Activated CD4-positive, alpha-beta T cell treated with anti-CD3 and anti-CD28 coated beads for 36 hours (primary cell): Measurements from ENCODE around the gene PABPN1. TPM values are rescaled to one million over a fixed set of nuclear protein-coding genes. Genes with fewer than 3 reads are reported as not detected.
"Not testable (repeated sequence)": the region's sequence is repeated elsewhere in the genome, so short reads cannot be mapped to it uniquely, and the experiment has no call there.

Experiments used
- ATAC-seq: fragments of 200-7000 bp; cut with Tn5 transposase; one replicate; pipeline ENCODE4 v1.10.0; 2021; ENCODE audit warnings: mild to moderate bottlenecking, moderate library complexity
- CTCF ChIA-PET: fragments of 350-600 bp; sonication (Branson Sonifier 250); formaldehyde crosslinking; loops from one replicate; lab custom pipeline; 2021; ENCODE audit warnings: antibody characterized with exemption; lab: Charles Lee
- POLR2A ChIA-PET: fragments of 350-600 bp; sonication (Branson Sonifier 250); formaldehyde crosslinking; loops from one replicate; lab custom pipeline; 2021; ENCODE audit warnings: antibody characterized with exemption, inconsistent platforms; lab: Charles Lee
- DNase-seq: peaks from one replicate; pipeline ENCODE4 v3.0.0-alpha.2; 2020
- H3K27ac Mint-ChIP-seq: one replicate; pipeline ENCODE4 v1.8.0; 2021; ENCODE audit warnings: mixed read lengths
- H3K27me3 Mint-ChIP-seq: one replicate; pipeline ENCODE4 v1.8.0; 2021; ENCODE audit warnings: mixed read lengths
- H3K36me3 Mint-ChIP-seq: one replicate; pipeline ENCODE4 v1.8.0; 2021; ENCODE audit warnings: low read depth, mixed read lengths
- H3K4me1 Mint-ChIP-seq: one replicate; pipeline ENCODE4 v1.8.0; 2021; ENCODE audit warnings: mixed read lengths
- H3K4me3 Mint-ChIP-seq: one replicate; pipeline ENCODE4 v1.8.0; 2021; ENCODE audit warnings: mild to moderate bottlenecking, moderate library complexity, mixed read lengths
- H3K9me3 Mint-ChIP-seq: one replicate; pipeline ENCODE4 v1.8.0; 2021; ENCODE audit warnings: low read depth, mixed read lengths
- intact Hi-C, 2 experiments: fragments of 100-400 bp; cut with DNase I in 1 of 2; cut with micrococcal nuclease in 1 of 2; formaldehyde crosslinking; loops; one replicate each; pipeline versions ENCODE4 v1.14.2 to v1.15.1; 2022 to 2024; cut with DNase I, micrococcal nuclease
- total RNA-seq, 2 experiments: library from RNA; stranded (reverse); gene quantifications; one replicate each; pipeline ENCODE4 v1.2.3, GENCODE V29; 2021

Gene PABPN1, protein sequence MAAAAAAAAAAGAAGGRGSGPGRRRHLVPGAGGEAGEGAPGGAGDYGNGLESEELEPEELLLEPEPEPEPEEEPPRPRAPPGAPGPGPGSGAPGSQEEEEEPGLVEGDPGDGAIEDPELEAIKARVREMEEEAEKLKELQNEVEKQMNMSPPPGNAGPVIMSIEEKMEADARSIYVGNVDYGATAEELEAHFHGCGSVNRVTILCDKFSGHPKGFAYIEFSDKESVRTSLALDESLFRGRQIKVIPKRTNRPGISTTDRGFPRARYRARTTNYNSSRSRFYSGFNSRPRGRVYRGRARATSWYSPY
- total RNA-seq = 100 to 1,000 TPM; 237 to 338 TPM

DNA sequence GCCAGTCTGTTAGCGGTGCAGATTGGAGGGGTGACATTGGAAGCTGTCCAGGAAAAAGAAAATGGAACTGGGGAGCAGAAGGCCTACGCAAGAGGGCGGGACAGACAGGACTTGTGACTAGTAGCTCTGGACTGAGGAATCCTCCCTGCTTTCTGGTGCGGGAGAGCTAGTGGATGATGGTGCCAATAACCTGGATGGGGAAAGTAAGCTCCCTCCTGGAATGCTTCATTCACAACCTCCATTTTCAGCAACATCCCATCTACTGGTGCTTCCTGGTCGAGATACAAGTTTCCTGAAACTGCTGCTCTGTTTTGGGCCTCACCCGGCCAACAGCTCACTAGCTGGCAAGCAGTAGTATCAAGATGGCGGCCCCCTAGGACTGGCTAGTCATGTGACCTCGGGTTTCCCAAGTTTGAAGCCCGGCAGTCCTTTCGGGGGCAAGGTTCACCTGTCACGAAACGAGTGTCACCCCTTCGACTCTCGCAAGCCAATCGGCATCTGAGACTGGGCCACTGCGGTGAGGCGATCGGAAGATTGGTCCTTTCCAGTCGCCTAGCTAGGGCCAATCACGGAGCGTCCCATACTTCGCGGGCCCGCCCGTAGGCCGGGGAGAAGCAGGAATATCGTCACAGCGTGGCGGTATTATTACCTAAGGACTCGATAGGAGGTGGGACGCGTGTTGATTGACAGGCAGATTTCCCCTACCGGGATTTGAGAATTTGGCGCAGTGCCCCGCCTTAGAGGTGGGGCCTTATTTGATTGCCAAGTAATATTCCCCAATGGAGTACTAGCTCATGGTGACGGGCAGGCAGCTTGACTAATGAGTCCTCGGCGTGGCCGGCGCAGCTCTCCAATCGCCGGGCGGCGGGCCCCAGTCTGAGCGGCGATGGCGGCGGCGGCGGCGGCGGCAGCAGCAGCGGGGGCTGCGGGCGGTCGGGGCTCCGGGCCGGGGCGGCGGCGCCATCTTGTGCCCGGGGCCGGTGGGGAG, at the start of gene PABPN1:
PABPN1 (plus strand) TSS at position 874 of the 988 bp plus-strand sequence; CDS start at position 887, 13 bp downstream.
- no peaks in the 10 kb centered on the region for H3K27me3 Mint-ChIP-seq
- ATAC-seq (peak; percentile 91), DNase-seq (peak; percentile 98)
- intact Hi-C loops = loop anchor here (1.0 to 5.0 kb wide), 15 partner anchors 20 to 1937 kb away; partner anchors contain the start of genes NGDN (in 2 of the 2), THTPA (in 2 of the 2), ACIN1 (in 1 of the 2) and AP1G2 (in 1 of the 2)
- ChIA-PET POLR2A (interaction anchor here (0.5 to 4.7 kb wide), 11 partner anchors 18 to 826 kb away, joined by 3 to 93 read pairs (median 4); partner anchors contain the start of genes ACIN1, C14orf119, HOMEZ and NGDN), CTCF (interaction anchor here (0.5 to 11.6 kb wide), 20 partner anchors 12 to 825 kb away, joined by 3 to 173 read pairs (median 4); partner anchors contain the start of genes ACIN1, AP1G2, C14orf119 and HOMEZ)
- H3K9me3 Mint-ChIP-seq = no peaks in the 10 kb centered on the region
- peak within 1 kb of the TSS; percentile 93 for H3K4me3 Mint-ChIP-seq
- H3K36me3 Mint-ChIP-seq = peaks cover 32% of the 10 kb centered on the region
- peaks cover 25% of the 10 kb centered on the region for H3K4me1 Mint-ChIP-seq
- peak within 1 kb of the TSS; percentile 95 for H3K27ac Mint-ChIP-seq

DNA sequence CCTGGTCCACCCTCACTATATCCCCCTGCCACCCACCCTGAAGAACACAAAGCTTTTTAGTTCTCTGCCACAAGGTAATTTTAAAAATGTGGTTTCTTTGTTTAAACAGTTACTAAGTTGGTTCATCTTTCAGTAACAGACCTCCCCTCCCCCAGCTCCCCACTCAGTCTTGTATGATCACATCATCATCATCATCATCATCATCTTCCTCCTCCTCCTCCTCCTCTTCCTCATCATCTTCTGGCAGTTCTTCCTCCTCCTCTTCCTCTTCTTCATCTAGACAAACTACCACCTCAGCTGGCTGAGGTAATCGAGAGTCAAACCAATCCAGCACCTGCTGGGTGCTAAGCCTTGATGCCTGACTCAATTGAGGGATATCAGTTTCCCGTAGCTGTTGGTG, 45.8 kb upstream of the PABPN1 start:
- POLR2A ChIA-PET = no interaction called here
- ATAC-seq = no peak
- intact Hi-C loops = no loop called here
- CTCF ChIA-PET = interaction anchor here (0.6 to 1.7 kb wide), 4 partner anchors 12 to 183 kb away, joined by 3 to 5 read pairs (median 4); no protein-coding TSS in a partner anchor
- DNase-seq = no peak
- no peaks in the 10 kb centered on the region for H3K4me1 Mint-ChIP-seq
- H3K9me3 Mint-ChIP-seq = no peaks in the 10 kb centered on the region
- no peak overlapping the region for H3K27ac Mint-ChIP-seq
- no peak overlapping the region for H3K4me3 Mint-ChIP-seq
- H3K27me3 Mint-ChIP-seq = no peaks in the 10 kb centered on the region
- H3K36me3 Mint-ChIP-seq = peaks cover 10% of the 10 kb centered on the region

DNA sequence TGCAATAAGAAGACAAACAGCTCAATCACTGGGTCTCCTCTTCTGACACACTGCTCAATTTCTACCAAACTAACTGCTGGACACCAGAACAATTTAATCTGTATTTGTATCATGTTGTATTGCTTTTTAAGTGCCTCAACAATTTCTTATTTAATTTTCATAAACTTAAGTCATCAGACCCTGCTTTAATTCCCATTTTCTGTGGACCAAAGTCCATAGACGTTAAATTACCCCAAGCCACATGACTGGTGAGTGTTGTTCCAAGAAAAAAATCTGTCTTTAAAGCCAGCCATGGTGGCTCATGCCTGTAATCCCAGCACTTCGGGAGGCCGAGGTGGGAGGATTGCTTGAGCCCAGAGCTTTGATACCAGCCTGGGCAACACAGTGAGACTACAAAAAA, 44.1 kb upstream of the PABPN1 start:
- H3K36me3 Mint-ChIP-seq = peaks cover 10% of the 10 kb centered on the region
- no peaks in the 10 kb centered on the region for H3K27me3 Mint-ChIP-seq
- H3K4me1 Mint-ChIP-seq = no peaks in the 10 kb centered on the region
- ChIA-PET CTCF (interaction anchor here (0.7 to 1.8 kb wide), 7 partner anchors 9 to 303 kb away, joined by 3 to 5 read pairs (median 3); no protein-coding TSS in a partner anchor), POLR2A (no interaction called here)
- H3K4me3 Mint-ChIP-seq = no peak overlapping the region
- H3K9me3 Mint-ChIP-seq = no peaks in the 10 kb centered on the region
- DNase-seq (no peak), ATAC-seq (no peak)
- intact Hi-C loops = no loop called here
- no peak overlapping the region for H3K27ac Mint-ChIP-seq

DNA sequence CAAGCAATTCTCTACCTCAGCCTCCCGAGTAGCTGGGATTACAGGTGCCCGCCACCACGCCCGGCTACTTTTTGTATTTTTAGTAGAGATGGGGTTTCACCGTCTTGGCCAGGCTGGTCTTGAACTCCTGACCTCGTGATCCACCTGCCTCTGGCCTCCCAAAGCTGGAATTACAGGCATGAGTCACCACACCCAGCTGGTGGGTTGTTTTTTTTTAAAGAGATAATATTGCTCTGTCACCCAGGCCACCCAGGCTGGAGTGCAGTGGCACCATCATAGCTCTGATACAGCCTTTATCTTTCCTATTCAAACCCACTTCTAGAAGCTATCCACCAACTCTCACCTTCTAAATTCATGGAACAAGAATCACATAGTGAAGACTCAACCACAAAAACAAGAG, 43.3 kb upstream of the PABPN1 start:
- H3K36me3 Mint-ChIP-seq = peaks cover 12% of the 10 kb centered on the region
- H3K27me3 Mint-ChIP-seq, H3K9me3 Mint-ChIP-seq, H3K27ac Mint-ChIP-seq, ATAC-seq, H3K4me3 Mint-ChIP-seq, H3K4me1 Mint-ChIP-seq, intact Hi-C loops, DNase-seq: not testable (repeated sequence)
- POLR2A ChIA-PET = interaction anchor here (0.6 kb wide), 1 partner anchor 194 kb away, joined by 4 read pairs; no protein-coding TSS in a partner anchor
- CTCF ChIA-PET = interaction anchor here (0.6 to 1.8 kb wide), 5 partner anchors 10 to 209 kb away, joined by 3 to 5 read pairs (median 4); no protein-coding TSS in a partner anchor

DNA sequence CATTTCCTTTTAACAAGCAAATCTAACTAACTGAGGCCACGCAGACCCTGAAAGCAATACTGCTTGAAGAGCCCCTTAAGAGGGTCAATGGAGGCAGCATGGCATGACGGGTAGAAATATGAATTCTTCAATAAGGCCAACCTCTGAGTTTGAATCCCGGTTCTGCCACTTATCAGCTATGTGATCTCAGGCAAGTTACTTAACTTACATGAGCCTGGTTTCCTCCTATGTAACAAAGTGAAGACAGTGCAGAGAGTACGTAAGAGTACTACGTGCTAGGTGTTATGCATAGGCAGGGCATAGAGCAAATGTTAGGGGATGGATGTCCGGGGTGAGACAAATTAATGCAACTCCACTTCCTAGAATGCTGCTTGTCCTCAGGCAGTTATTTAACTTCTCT, 40.0 kb upstream of the PABPN1 start:
- Mint-ChIP-seq H3K27me3 (no peaks in the 10 kb centered on the region), H3K4me3 (no peak overlapping the region), H3K36me3 (peaks cover 12% of the 10 kb centered on the region), H3K9me3 (no peaks in the 10 kb centered on the region), H3K4me1 (peaks cover 15% of the 10 kb centered on the region), H3K27ac (no peak overlapping the region)
- POLR2A ChIA-PET = no interaction called here
- intact Hi-C loops = loop anchor here in 1 of 2 experiments (10.0 kb wide), 1 partner anchor 186 kb away; the partner anchor contains the start of genes ACIN1 and C14orf119
- CTCF ChIA-PET = interaction anchor here (1.2 kb wide), 1 partner anchor 11 kb away, joined by 3 read pairs; no protein-coding TSS in a partner anchor
- no peak for ATAC-seq
- no peak for DNase-seq

DNA sequence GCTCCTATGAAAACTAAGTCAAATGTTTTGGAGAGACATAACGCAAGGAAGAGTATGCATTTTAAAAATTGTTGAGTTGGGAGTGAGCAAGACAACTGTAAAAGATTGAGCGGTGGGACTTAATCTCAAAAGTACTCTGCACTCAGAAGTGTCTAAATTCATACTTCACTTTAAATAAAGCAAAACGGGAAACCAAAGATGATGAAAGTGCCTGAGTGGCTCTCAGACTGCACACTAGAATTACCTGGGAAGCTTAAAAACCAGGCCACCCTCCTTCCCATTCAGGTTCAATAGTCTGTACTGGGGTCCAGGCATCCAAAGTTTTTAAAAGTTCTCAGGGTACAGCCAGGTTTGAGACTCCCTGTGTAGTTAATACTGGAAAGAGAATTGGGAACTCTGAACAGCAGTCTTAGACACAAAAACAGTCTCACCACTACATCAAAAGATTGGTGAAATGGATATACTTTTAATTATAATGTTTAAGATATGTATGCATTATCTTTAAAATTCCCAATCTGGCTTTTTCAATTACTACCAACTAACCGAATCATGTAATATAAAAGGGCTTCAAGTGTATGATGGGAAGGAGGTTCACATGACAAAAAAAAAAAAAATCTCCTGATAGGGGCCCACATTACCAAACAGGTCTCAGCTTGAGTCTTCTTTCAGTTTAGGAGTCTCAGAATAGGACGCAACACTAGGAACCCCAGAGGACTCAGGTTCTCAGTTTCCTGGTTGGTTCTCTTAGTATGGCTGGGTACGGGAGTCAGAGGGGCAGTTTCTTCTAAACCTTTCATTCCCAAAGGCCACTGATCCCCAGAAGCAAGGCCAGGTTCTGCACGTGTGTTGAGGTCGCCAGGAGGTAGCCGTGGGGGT, 36.4 kb upstream of the PABPN1 start:
- Mint-ChIP-seq H3K27me3 (no peaks in the 10 kb centered on the region), H3K9me3 (no peaks in the 10 kb centered on the region), H3K36me3 (peaks cover 10% of the 10 kb centered on the region), H3K4me1 (peaks cover 18% of the 10 kb centered on the region), H3K4me3 (peak overlapping the region; percentile 99), H3K27ac (peak overlapping the region; percentile 90)
- peak; percentile 34 for DNase-seq
- intact Hi-C loops = loop anchor here in 1 of 2 experiments (10.0 kb wide), 1 partner anchor 190 kb away; the partner anchor contains the start of genes ACIN1 and C14orf119
- ChIA-PET POLR2A (interaction anchor here (1.8 kb wide), 1 partner anchor 16 kb away, joined by 10 read pairs; no protein-coding TSS in a partner anchor), CTCF (interaction anchor here (0.7 to 3.1 kb wide), 2 partner anchors 17 to 406 kb away, joined by 3 to 20 read pairs; partner anchors contain the start of gene PPP1R3E)
- peak; percentile 16 for ATAC-seq

DNA sequence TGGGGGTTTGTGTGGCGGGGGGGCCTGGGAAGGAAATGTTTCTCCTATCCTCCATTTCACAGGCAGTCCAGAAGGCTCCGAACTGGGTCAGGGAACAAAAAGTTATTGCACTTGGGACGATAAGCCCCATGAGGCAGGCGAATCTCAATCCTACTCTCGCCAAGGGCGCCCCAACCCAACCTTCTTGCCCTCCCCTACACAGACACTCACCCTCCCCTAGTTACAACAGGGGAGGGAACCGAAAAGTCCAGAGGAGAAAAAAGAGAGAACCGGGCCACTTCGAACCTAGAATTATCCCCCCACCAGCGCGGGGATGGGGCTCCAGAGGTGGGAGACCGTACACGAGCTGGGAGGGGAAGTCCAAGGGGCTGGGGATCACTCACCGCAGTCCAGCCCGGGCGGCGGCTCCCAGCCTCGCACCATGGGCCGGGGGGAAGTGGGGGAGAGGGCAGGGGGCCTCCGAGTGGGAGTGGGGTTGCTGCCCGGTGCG, 35.7 kb upstream of the PABPN1 start:
- H3K36me3 Mint-ChIP-seq = peaks cover 10% of the 10 kb centered on the region
- H3K27me3 Mint-ChIP-seq = no peaks in the 10 kb centered on the region
- H3K4me3 Mint-ChIP-seq = peak overlapping the region; percentile 99
- ChIA-PET POLR2A (interaction anchor here (0.9 to 2.3 kb wide), 4 partner anchors 15 to 190 kb away, joined by 3 to 15 read pairs (median 6); partner anchors contain the start of genes ACIN1, C14orf119 and PABPN1), CTCF (interaction anchor here (0.7 to 3.8 kb wide), 8 partner anchors 11 to 407 kb away, joined by 3 to 22 read pairs (median 4); partner anchors contain the start of genes PABPN1, PPP1R3E and PRMT5)
- ATAC-seq (peak; percentile 28), DNase-seq (no peak)
- no peaks in the 10 kb centered on the region for H3K9me3 Mint-ChIP-seq
- intact Hi-C loops = loop anchor here (1.0 to 10.0 kb wide), 9 partner anchors 10 to 266 kb away; partner anchors contain the start of genes ACIN1 (in 2 of the 2), C14orf119 (in 2 of the 2), NGDN (in 2 of the 2) and PABPN1 (in 1 of the 2)
- peak overlapping the region; percentile 90 for H3K27ac Mint-ChIP-seq
- H3K4me1 Mint-ChIP-seq = peaks cover 18% of the 10 kb centered on the region

DNA sequence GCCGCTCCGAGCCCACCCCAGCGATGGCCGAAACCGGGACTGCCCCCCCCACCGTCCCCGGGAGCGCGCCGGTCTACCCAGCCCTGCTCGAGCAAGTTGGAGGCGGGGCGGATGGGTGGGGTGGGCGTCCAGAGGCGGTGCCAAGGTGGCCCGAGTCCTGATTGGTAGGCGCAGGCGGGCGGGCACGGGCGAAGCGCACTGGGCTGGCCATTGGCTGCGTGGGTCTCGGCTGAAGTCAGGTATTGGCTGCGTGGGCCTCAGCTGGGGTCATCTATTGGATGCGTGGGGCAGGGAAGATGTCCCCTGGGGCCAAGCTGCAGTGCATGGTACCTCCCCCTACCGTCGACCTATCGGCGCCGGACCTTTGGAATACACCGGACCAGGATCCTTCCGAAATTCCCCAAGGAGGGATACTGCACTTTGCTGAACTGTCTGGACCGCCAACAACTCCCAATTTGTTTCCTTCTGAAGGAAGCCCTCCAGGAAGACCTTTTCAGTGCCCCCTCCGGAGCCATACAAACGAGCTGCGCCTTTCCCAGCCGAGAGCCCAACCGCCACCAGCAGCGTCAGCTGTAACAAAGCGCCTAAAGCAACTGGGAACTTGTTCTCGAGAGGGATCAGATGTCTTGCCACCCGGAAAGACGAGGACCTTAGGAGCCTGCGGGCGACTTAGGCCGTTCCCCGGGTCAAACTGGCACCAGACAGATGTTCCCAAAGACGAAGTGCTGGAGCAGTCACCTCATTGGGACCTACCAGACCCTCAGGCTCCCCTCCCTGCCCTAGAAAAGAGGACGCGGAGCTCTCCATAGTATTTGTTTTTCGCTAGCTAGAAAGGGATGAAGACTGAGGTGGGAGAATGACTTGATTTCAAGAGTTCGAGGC, 35.0 kb upstream of the PABPN1 start, which contains the start of gene HOMEZ:
HOMEZ (minus strand) TSS at position 113 of the 882 bp plus-strand sequence. CDS start 180 bp downstream, outside the sequence.
- Mint-ChIP-seq H3K27ac (peak within 1 kb of the TSS; percentile 95), H3K36me3 (peaks cover 10% of the 10 kb centered on the region), H3K27me3 (no peaks in the 10 kb centered on the region), H3K4me3 (peak within 1 kb of the TSS; percentile 99), H3K9me3 (no peaks in the 10 kb centered on the region), H3K4me1 (peaks cover 18% of the 10 kb centered on the region)
- intact Hi-C loops = loop anchor here (1.0 to 10.0 kb wide), 9 partner anchors 9 to 265 kb away; partner anchors contain the start of genes ACIN1 (in 2 of the 2), C14orf119 (in 2 of the 2), NGDN (in 2 of the 2) and PABPN1 (in 1 of the 2)
- DNase-seq = peak; percentile 99
- ChIA-PET POLR2A (interaction anchor here (0.6 to 2.3 kb wide), 6 partner anchors 12 to 520 kb away, joined by 3 to 15 read pairs (median 4); partner anchors contain the start of genes ACIN1, C14orf119, OXA1L and PABPN1), CTCF (interaction anchor here (0.7 to 3.8 kb wide), 15 partner anchors 10 to 1361 kb away, joined by 3 to 22 read pairs (median 4); partner anchors contain the start of genes PABPN1, PPP1R3E and PRMT5)
- ATAC-seq = peak; percentile 98
